Hepatocyte (in vitro differentiated cells): ENCODE results near the gene ZNF318. TPM values are rescaled to one million over a fixed set of nuclear protein-coding genes. Genes with fewer than 3 reads are reported as not detected.

Source experiments
- DNase-seq: peaks from one replicate; pipeline ENCODE4 v3.0.0-alpha.2; 2016; ENCODE audit warnings: low spot score
- H2AFZ ChIP-seq: fragments of 200-600 bp; sonication (generic); 2 replicates; pipeline ENCODE4 v1.6.0; 2016; ENCODE audit warnings: antibody characterized with exemption, mild to moderate bottlenecking
- H3K27ac ChIP-seq: fragments of 200-600 bp; sonication (generic); 2 replicates; pipeline ENCODE4 v1.5.1; 2016; ENCODE audit warnings: mild to moderate bottlenecking
- H3K27me3 ChIP-seq: fragments of 200-600 bp; sonication (generic); 2 replicates; pipeline ENCODE4 v1.6.1; 2016
- H3K36me3 ChIP-seq: fragments of 200-600 bp; sonication (generic); replicated peaks from 2 replicates; pipeline ENCODE4 v1.5.1; 2016; ENCODE audit warnings: low read depth; ENCODE audit not compliant: insufficient read depth
- H3K4me1 ChIP-seq: fragments of 200-600 bp; sonication (generic); 2 replicates; pipeline ENCODE4 v1.5.1; 2016; ENCODE audit warnings: mild to moderate bottlenecking, moderate library complexity; ENCODE audit not compliant: insufficient read depth
- H3K4me2 ChIP-seq: fragments of 200-600 bp; sonication (generic); 2 replicates; pipeline ENCODE4 v1.6.0; 2016
- H3K4me3 ChIP-seq: fragments of 200-600 bp; sonication (generic); 2 replicates; pipeline ENCODE4 v1.5.1; 2016; ENCODE audit warnings: mild to moderate bottlenecking
- H3K79me2 ChIP-seq: fragments of 200-600 bp; sonication (generic); 2 replicates; pipeline ENCODE4 v1.6.0; 2017; ENCODE audit warnings: mild to moderate bottlenecking
- H3K9me2 ChIP-seq: fragments of 200-600 bp; sonication (generic); replicated peaks from 2 replicates; pipeline ENCODE4 v1.6.0; 2017; ENCODE audit warnings: mild to moderate bottlenecking; ENCODE audit not compliant: insufficient read depth
- H3K9me3 ChIP-seq: fragments of 200-600 bp; sonication (generic); 2 replicates; pipeline ENCODE4 v1.5.1; 2016; ENCODE audit warnings: low read depth, mild to moderate bottlenecking
- H4K20me1 ChIP-seq: fragments of 200-600 bp; sonication (generic); 2 replicates; pipeline ENCODE4 v1.6.0; 2016; ENCODE audit warnings: mild to moderate bottlenecking; ENCODE audit not compliant: insufficient read depth, poor library complexity, severe bottlenecking
- CTCF ChIP-seq: fragments of 200-600 bp; sonication (generic); IDR thresholded peaks from 2 replicates; pipeline ENCODE4 v1.5.1; 2016; ENCODE audit warnings: antibody characterized with exemption, mild to moderate bottlenecking; ENCODE audit not compliant: poor library complexity
- EZH2 ChIP-seq: fragments of 200-600 bp; sonication (generic); IDR thresholded peaks from 2 replicates; pipeline ENCODE4 v1.6.1; 2016; ENCODE audit warnings: antibody characterized with exemption, mild to moderate bottlenecking, borderline replicate concordance
- EZH2phosphoT487 ChIP-seq: fragments of 200-600 bp; sonication (generic); IDR thresholded peaks from one replicate; pipeline ENCODE4 v1.6.1; 2018; ENCODE audit warnings: antibody characterized with exemption, mild to moderate bottlenecking, low read depth, moderate library complexity; ENCODE audit not compliant: unreplicated experiment, severe bottlenecking
- WGBS: methylation state at CpG from one replicate; pipeline ENCODE4 v1.1.6; 2016; ENCODE audit warnings: low lambda C conversion rate; ENCODE audit errors: missing lambda C conversion rate; 5-methylcytosine and 5-hydroxymethylcytosine counted together
- polyA plus RNA-seq: library from polyadenylated mRNA; unstranded; fragments of >200 nt; fragmentation: Nextera tagmentation; extraction: Ambion mirVana; gene quantifications from 2 replicates; pipeline ENCODE4 v1.2.1, GENCODE V29; 2016
- small RNA-seq: library from RNA; depleted of rRNA; stranded (forward); fragments of <200 nt; gene quantifications from one replicate; pipeline ENCODE3, GENCODE V24; 2014
- total RNA-seq: library from RNA; depleted of rRNA; stranded (reverse); fragments of >200 nt; gene quantifications from 2 replicates; pipeline ENCODE4 v1.2.3, GENCODE V29; 2014

Gene ZNF318
- total and polyA plus RNA-seq, 2 experiments from 2014 or later, result 6.9 to 13.4 TPM

- Histone ChIP-seq H3K27me3 (peaks cover 15% of the 10 kb centered on the region), H3K27ac (no peak overlapping the region), H3K9me3 (no peaks in the 10 kb centered on the region), H4K20me1 (no peaks in the 10 kb centered on the region), H3K4me1 (no peaks in the 10 kb centered on the region), H3K79me2 (no peaks in the 10 kb centered on the region), H3K4me2 (no peak overlapping the region), H2AFZ (no peak overlapping the region), H3K9me2 (no peaks in the 10 kb centered on the region), H3K4me3 (no peak overlapping the region), H3K36me3 (no peaks in the 10 kb centered on the region)
- no peak for DNase-seq
- 73% methylated on average over 7 of the region's 7 CpGs for WGBS
- no peak for TF ChIP-seq CTCF
- no peak for TF ChIP-seq EZH2phosphoT487
- no peak for TF ChIP-seq EZH2
These were observed 81.4 kb downstream of the ZNF318 start for GRCh38 chr6:43287717-43288679.

GRCh38 chr6:43286980-43287716, 82.3 kb downstream of the ZNF318 start:
- Histone ChIP-seq H3K4me2 (no peak overlapping the region), H3K9me3 (no peaks in the 10 kb centered on the region), H3K79me2 (no peaks in the 10 kb centered on the region), H2AFZ (no peak overlapping the region), H3K27me3 (peaks cover 15% of the 10 kb centered on the region), H3K4me3 (no peak overlapping the region), H4K20me1 (no peaks in the 10 kb centered on the region), H3K4me1 (no peaks in the 10 kb centered on the region), H3K36me3 (no peaks in the 10 kb centered on the region), H3K27ac (no peak overlapping the region), H3K9me2 (no peaks in the 10 kb centered on the region)
- 66% methylated on average over 9 of the region's 10 CpGs for WGBS
- TF ChIP-seq EZH2, result no peak
- peak; percentile 17 for TF ChIP-seq CTCF
- TF ChIP-seq EZH2phosphoT487, result no peak
- no peak for DNase-seq

GRCh38 chr6:43286456-43286979, 82.9 kb downstream of the ZNF318 start:
- Histone ChIP-seq H3K27me3 (peaks cover 15% of the 10 kb centered on the region), H3K9me2 (no peaks in the 10 kb centered on the region), H3K4me3 (no peak overlapping the region), H3K4me2 (no peak overlapping the region), H2AFZ (no peak overlapping the region), H3K36me3 (no peaks in the 10 kb centered on the region), H3K9me3 (no peaks in the 10 kb centered on the region), H3K79me2 (no peaks in the 10 kb centered on the region), H4K20me1 (no peaks in the 10 kb centered on the region), H3K27ac (no peak overlapping the region), H3K4me1 (no peaks in the 10 kb centered on the region)
- WGBS, result 94% methylated on average over 6 of the region's 6 CpGs
- TF ChIP-seq CTCF, result no peak
- no peak for TF ChIP-seq EZH2
- no peak for TF ChIP-seq EZH2phosphoT487
- no peak for DNase-seq

Small RNA genes lying within 50 kb of the gene (small RNA-seq; reads per million reads assigned to genes)
- not detected for gene AL590383.1
- gene RPL12P47, result not detected

Other genes with a start within 250 kb of the ZNF318 start
- 19.1 and 22.0 TPM in 2 replicates for gene SRF, start 198.4 kb downstream of the ZNF318 start, total RNA-seq
- 7.4 and 9.3 TPM in 2 replicates for gene SRF, start 198.4 kb downstream of the ZNF318 start, polyA plus RNA-seq
- gene CUL9, start 187.5 kb downstream of the ZNF318 start, total RNA-seq, result 13.4 and 26.2 TPM in 2 replicates
- 20.1 and 22.3 TPM in 2 replicates for gene CUL9, start 187.5 kb downstream of the ZNF318 start, polyA plus RNA-seq
- 105 and 124 TPM in 2 replicates for gene DNPH1, start 140.2 kb downstream of the ZNF318 start, total RNA-seq
- 136 and 153 TPM in 2 replicates for gene DNPH1, start 140.2 kb downstream of the ZNF318 start, polyA plus RNA-seq
- gene TTBK1, start 126.2 kb downstream of the ZNF318 start, total RNA-seq, result 0.36 and 1.1 TPM in 2 replicates
- gene TTBK1, start 126.2 kb downstream of the ZNF318 start, polyA plus RNA-seq, result 0.34 and 0.52 TPM in 2 replicates
- gene SLC22A7, start 71.4 kb downstream of the ZNF318 start, total RNA-seq, result 24.3 and 31.5 TPM in 2 replicates
- 18.5 and 40.1 TPM in 2 replicates for gene SLC22A7, start 71.4 kb downstream of the ZNF318 start, polyA plus RNA-seq
- 0.80 and 1.6 TPM in 2 replicates for gene CRIP3, start 60.8 kb downstream of the ZNF318 start, total RNA-seq
- 1.0 and 1.5 TPM in 2 replicates for gene CRIP3, start 60.8 kb downstream of the ZNF318 start, polyA plus RNA-seq
- 16.7 and 17.6 TPM in 2 replicates for gene ABCC10, start 57.9 kb upstream of the ZNF318 start, total RNA-seq
- 33.3 and 41.3 TPM in 2 replicates for gene ABCC10, start 57.9 kb upstream of the ZNF318 start, polyA plus RNA-seq
- gene DLK2, start 85.9 kb upstream of the ZNF318 start, total RNA-seq, result 0.33 and 0.60 TPM in 2 replicates
- 1.8 and 2.1 TPM in 2 replicates for gene DLK2, start 85.9 kb upstream of the ZNF318 start, polyA plus RNA-seq
- 14.6 and 16.4 TPM in 2 replicates for gene TJAP1, start 107.9 kb upstream of the ZNF318 start, total RNA-seq
- gene TJAP1, start 107.9 kb upstream of the ZNF318 start, polyA plus RNA-seq, result 10.3 and 13.8 TPM in 2 replicates
- gene LRRC73, start 140.7 kb upstream of the ZNF318 start, total RNA-seq, result 0.28 TPM in 1 of 2 replicates, not detected in the other
- gene LRRC73, start 140.7 kb upstream of the ZNF318 start, polyA plus RNA-seq, result 0.07 and 0.22 TPM in 2 replicates
- 179 and 198 TPM in 2 replicates for gene YIPF3, start 147.3 kb upstream of the ZNF318 start, total RNA-seq
- 163 and 166 TPM in 2 replicates for gene YIPF3, start 147.3 kb upstream of the ZNF318 start, polyA plus RNA-seq
- gene POLR1C, start 147.4 kb upstream of the ZNF318 start, total RNA-seq, result 26.1 and 37.7 TPM in 2 replicates
- gene POLR1C, start 147.4 kb upstream of the ZNF318 start, polyA plus RNA-seq, result 33.7 and 36.2 TPM in 2 replicates
- 21.4 and 23.4 TPM in 2 replicates for gene XPO5, start 206.4 kb upstream of the ZNF318 start, total RNA-seq
- 12.0 and 16.2 TPM in 2 replicates for gene XPO5, start 206.4 kb upstream of the ZNF318 start, polyA plus RNA-seq
- 7.4 and 8.9 TPM in 2 replicates for gene POLH, start 206.5 kb upstream of the ZNF318 start, total RNA-seq
- gene POLH, start 206.5 kb upstream of the ZNF318 start, polyA plus RNA-seq, result 5.0 and 5.1 TPM in 2 replicates